Stimulated activated CD4-positive, alpha-beta T cell treated with anti-CD3 and anti-CD28 coated beads, Interleukin-12 subunit alpha, Interleukin-12 subunit beta, amount 100 ng/mL, for 24 hours (primary cell): ENCODE results near the gene UBE2L3.

Experiments
- DNase-seq, 2 experiments: peaks; one replicate each; pipeline ENCODE4 v3.0.0-alpha.2; 2020; ENCODE audit warnings: low read depth in 2 of 2

The UBE2L3 gene

GRCh38 chr22:21669026-21669425 lies 101.5 kb downstream of the UBE2L3 start:
- no peak for DNase-seq

- no peak for DNase-seq
Measured at GRCh38 chr22:21672107-21672629, 104.7 kb downstream of the UBE2L3 start.
